WTC11 (cell line): Measurements from ENCODE around the gene GCK. TPM values are rescaled to one million over a fixed set of nuclear protein-coding genes. Genes with fewer than 3 reads are reported as not detected.
A peak's percentile ranks its signal among the peaks of the same experiment; 100 is the strongest.

Experiments
- ATAC-seq: fragments of 200-7000 bp; cut with Tn5 transposase; 2 replicates; pipeline ENCODE4 v1.10.0; 2021; ENCODE audit warnings: mild to moderate bottlenecking, moderate library complexity
- CTCF ChIA-PET: fragments of 300-600 bp; sonication (Branson Sonifier 250); formaldehyde crosslinking; loops from one replicate; lab custom pipeline; 2021; ENCODE audit warnings: antibody characterized with exemption; lab: Charles Lee
- POLR2A ChIA-PET: fragments of 350-600 bp; sonication (Branson Sonifier 250); formaldehyde crosslinking; loops from one replicate; lab custom pipeline; 2021; ENCODE audit warnings: antibody characterized with exemption; lab: Charles Lee
- DNase-seq: peaks from one replicate; pipeline ENCODE4 v3.0.0; 2021; ENCODE audit warnings: low spot score
- H3K27ac Mint-ChIP-seq: 2 replicates; pipeline ENCODE4 v1.8.0; 2021; ENCODE audit warnings: mixed read lengths
- H3K27me3 Mint-ChIP-seq: 2 replicates; pipeline ENCODE4 v1.8.0; 2021; ENCODE audit warnings: low read depth, mild to moderate bottlenecking, moderate library complexity, mixed read lengths
- H3K36me3 Mint-ChIP-seq: 2 replicates; pipeline ENCODE4 v1.8.0; 2021; ENCODE audit warnings: mixed read lengths
- H3K4me1 Mint-ChIP-seq: 2 replicates; pipeline ENCODE4 v1.8.0; 2022; ENCODE audit warnings: mixed read lengths
- H3K4me3 Mint-ChIP-seq: 2 replicates; pipeline ENCODE4 v1.8.0; 2021; ENCODE audit warnings: mild to moderate bottlenecking, moderate library complexity, mixed read lengths
- H3K9me3 Mint-ChIP-seq: 2 replicates; pipeline ENCODE4 v1.8.0; 2021; ENCODE audit warnings: mixed read lengths
- AFF4 ChIP-seq: sonication (generic); formaldehyde crosslinking; IDR thresholded peaks from 2 replicates; pipeline ENCODE4 v1.8.1; 2023; ENCODE audit warnings: mild to moderate bottlenecking, missing genetic modification reagents, borderline replicate concordance
- ATF6 ChIP-seq: sonication (generic); formaldehyde crosslinking; IDR thresholded peaks from 2 replicates; pipeline ENCODE4 v1.8.1; 2023; ENCODE audit warnings: mild to moderate bottlenecking, missing genetic modification reagents
- E2F4 ChIP-seq: sonication (generic); formaldehyde crosslinking; IDR thresholded peaks from 2 replicates; pipeline ENCODE4 v1.8.1; 2022; ENCODE audit warnings: low read depth, mild to moderate bottlenecking, moderate library complexity, missing genetic modification reagents, borderline replicate concordance
- JAZF1 ChIP-seq: fragments of 250-450 bp; sonication (Bioruptor Pico); IDR thresholded peaks from 2 replicates; pipeline ENCODE4 v1.9.0; 2021; ENCODE audit warnings: moderate library complexity, mild to moderate bottlenecking, inconsistent platforms
- MAX ChIP-seq: sonication (generic); formaldehyde crosslinking; IDR thresholded peaks from 2 replicates; pipeline ENCODE4 v1.8.0; 2022; ENCODE audit warnings: mild to moderate bottlenecking, missing genetic modification reagents
- NFATC4 ChIP-seq: fragments of 250-450 bp; sonication (Bioruptor Pico); IDR thresholded peaks from 2 replicates; pipeline ENCODE4 v1.9.0; 2021; ENCODE audit warnings: mild to moderate bottlenecking
- NFE2L1 ChIP-seq: sonication (generic); formaldehyde crosslinking; IDR thresholded peaks from 2 replicates; pipeline ENCODE4 v1.8.1; 2023; ENCODE audit warnings: missing genetic modification reagents
- OVOL2 ChIP-seq: fragments of 250-450 bp; sonication (Bioruptor Pico); IDR thresholded peaks from 2 replicates; pipeline ENCODE4 v1.9.0; 2021; ENCODE audit warnings: mild to moderate bottlenecking, borderline replicate concordance
- RORB ChIP-seq: fragments of 250-450 bp; sonication (Bioruptor Pico); IDR thresholded peaks from 2 replicates; pipeline ENCODE4 v1.9.0; 2021; ENCODE audit warnings: mild to moderate bottlenecking
- SMAD3 ChIP-seq: sonication (generic); formaldehyde crosslinking; IDR thresholded peaks from 2 replicates; pipeline ENCODE4 v1.8.0; 2022; ENCODE audit warnings: missing genetic modification reagents, mild to moderate bottlenecking, borderline replicate concordance
- SMAD4 ChIP-seq: sonication (generic); formaldehyde crosslinking; IDR thresholded peaks from 2 replicates; pipeline ENCODE4 v1.8.0; 2022; ENCODE audit warnings: mild to moderate bottlenecking, missing genetic modification reagents
- STAT6 ChIP-seq: sonication (generic); formaldehyde crosslinking; conservative IDR thresholded peaks from 2 replicates; pipeline ENCODE4 v1.8.1; 2023; ENCODE audit warnings: mild to moderate bottlenecking, low read depth, missing genetic modification reagents, moderate library complexity
- ZNF671 ChIP-seq: fragments of 250-450 bp; sonication (Bioruptor Pico); IDR thresholded peaks from 2 replicates; pipeline ENCODE4 v1.8.0; 2021; ENCODE audit warnings: mild to moderate bottlenecking
- total RNA-seq: library from RNA; stranded (reverse); gene quantifications from 3 replicates; pipeline ENCODE4 v1.2.3, GENCODE V29; 2021

The GCK gene
- total RNA-seq, 1 experiment from 2014 or later, result 3.3 TPM

- ATAC-seq (no peak), DNase-seq (no peak)
- no peak overlapping the region for H3K27ac Mint-ChIP-seq
- ChIA-PET CTCF (no interaction called here), POLR2A (interaction anchor here (1.0 kb wide), 1 partner anchor 10 kb away, joined by 3 read pairs; the partner anchor contains the start of gene POLD2)
- H3K9me3 Mint-ChIP-seq, result no peaks in the 10 kb centered on the region
- 0 out of 2 replicates have a peak, but pooled peaks cover 2% of the 10 kb centered on the region for H3K4me1 Mint-ChIP-seq
- no peaks in the 10 kb centered on the region for H3K27me3 Mint-ChIP-seq
- peaks cover 25% of the 10 kb centered on the region for H3K36me3 Mint-ChIP-seq
- H3K4me3 Mint-ChIP-seq, result no peak overlapping the region
- no peak for TF ChIP-seq RORB (CRISPR knock-in tag)
- TF ChIP-seq STAT6, result no peak
- no peak for TF ChIP-seq NFE2L1 (CRISPR knock-in tag)
- TF ChIP-seq OVOL2 (CRISPR knock-in tag), result no peak
- TF ChIP-seq SMAD4 (CRISPR knock-in tag), result no peak
- no peak for TF ChIP-seq SMAD3
- TF ChIP-seq ZNF671 (CRISPR knock-in tag), result no peak
Observed at GRCh38 chr7:44113764-44114354, 75.4 kb downstream of the GCK start.

GRCh38 chr7:44112997-44113763 lies 76.1 kb downstream of the GCK start:
- H3K4me3 Mint-ChIP-seq, result no peak overlapping the region
- ATAC-seq (peak; percentile 17), DNase-seq (no peak)
- no peaks in the 10 kb centered on the region for H3K9me3 Mint-ChIP-seq
- H3K27me3 Mint-ChIP-seq, result no peaks in the 10 kb centered on the region
- H3K27ac Mint-ChIP-seq, result no peak overlapping the region
- peaks cover 21% of the 10 kb centered on the region for H3K36me3 Mint-ChIP-seq
- H3K4me1 Mint-ChIP-seq, result 0 out of 2 replicates have a peak, but pooled peaks cover 2% of the 10 kb centered on the region
- POLR2A ChIA-PET, result interaction anchor here (0.6 to 1.0 kb wide), 2 partner anchors 11 kb away, joined by 3 to 4 read pairs; partner anchors contain the start of gene POLD2
- TF ChIP-seq E2F4 (CRISPR knock-in tag), result 0 out of 2 replicates have a peak, but pooled peaks have one; percentile 51
- no peak for TF ChIP-seq OVOL2 (CRISPR knock-in tag)
- peak; percentile 48; the same call in 1 of the 2 replicates for TF ChIP-seq NFATC4 (CRISPR knock-in tag)
- no peak for TF ChIP-seq JAZF1
- TF ChIP-seq AFF4 (CRISPR knock-in tag), result no peak
- no peak for TF ChIP-seq ATF6 (CRISPR knock-in tag)
- no peak for TF ChIP-seq MAX (CRISPR knock-in tag)
- CTCF ChIA-PET, result interaction anchor here (2.0 kb wide), 1 partner anchor 10 kb away, joined by 13 read pairs; the partner anchor contains the start of gene POLD2
